Nephron progenitor cell (in vitro differentiated cells): ENCODE results near the gene CAMK1D.

ENCODE experiments used
- DNase-seq: peaks from one replicate; pipeline ENCODE4 v3.0.0; 2021
- H3K27ac Mint-ChIP-seq: 2 replicates; pipeline ENCODE4 v1.8.0; 2021; ENCODE audit warnings: mild to moderate bottlenecking, moderate library complexity, mixed read lengths
- H3K27me3 Mint-ChIP-seq: 2 replicates; pipeline ENCODE4 v1.8.0; 2021; ENCODE audit warnings: mild to moderate bottlenecking, low read depth, mixed read lengths; ENCODE audit not compliant: poor library complexity
- H3K36me3 Mint-ChIP-seq: 2 replicates; pipeline ENCODE4 v1.8.0; 2021; ENCODE audit warnings: low read depth, mixed read lengths
- H3K4me1 Mint-ChIP-seq: 2 replicates; pipeline ENCODE4 v1.8.0; 2021; ENCODE audit warnings: mixed read lengths
- H3K4me3 Mint-ChIP-seq: 2 replicates; pipeline ENCODE4 v1.8.0; 2021; ENCODE audit warnings: mild to moderate bottlenecking, moderate library complexity, mixed read lengths
- H3K9me3 Mint-ChIP-seq: 2 replicates; pipeline ENCODE4 v1.8.0; 2021; ENCODE audit warnings: mild to moderate bottlenecking, moderate library complexity, mixed read lengths
- TF ChIP-seq, protein P1 (sequence below): fragments of 200-600 bp; sonication (generic); IDR thresholded peaks from 2 replicates; pipeline ENCODE4 v1.5.0; 2021; ENCODE audit warnings: antibody characterized with exemption

Gene CAMK1D

DNA sequence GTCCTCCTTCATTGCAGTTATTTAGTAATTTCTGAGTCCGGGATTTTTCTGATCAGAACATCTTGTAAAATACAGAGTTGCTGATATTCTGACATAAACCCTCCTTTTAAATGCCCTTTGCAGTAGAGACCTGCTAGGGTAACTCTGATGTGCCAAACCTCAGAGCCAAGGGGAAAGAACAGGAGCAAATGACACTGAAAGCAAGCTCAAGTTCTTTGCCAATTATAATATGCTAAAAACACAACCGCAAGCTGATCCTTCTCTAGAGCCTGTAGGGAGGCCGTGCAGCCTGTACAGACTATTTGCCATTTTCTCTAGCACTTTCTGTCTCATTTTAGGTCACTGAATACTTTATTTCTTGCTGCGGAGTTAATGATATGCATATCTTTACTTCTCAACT is 240.4 kb downstream of the CAMK1D start:
- Mint-ChIP-seq H3K36me3 (no peaks in the 10 kb centered on the region), H3K4me1 (no peaks in the 10 kb centered on the region), H3K27me3 (peaks cover 21% of the 10 kb centered on the region), H3K27ac (no peak overlapping the region), H3K9me3 (peaks cover 7% of the 10 kb centered on the region), H3K4me3 (no peak overlapping the region)
- DNase-seq, result no peak
- TF ChIP-seq, protein P1, sequence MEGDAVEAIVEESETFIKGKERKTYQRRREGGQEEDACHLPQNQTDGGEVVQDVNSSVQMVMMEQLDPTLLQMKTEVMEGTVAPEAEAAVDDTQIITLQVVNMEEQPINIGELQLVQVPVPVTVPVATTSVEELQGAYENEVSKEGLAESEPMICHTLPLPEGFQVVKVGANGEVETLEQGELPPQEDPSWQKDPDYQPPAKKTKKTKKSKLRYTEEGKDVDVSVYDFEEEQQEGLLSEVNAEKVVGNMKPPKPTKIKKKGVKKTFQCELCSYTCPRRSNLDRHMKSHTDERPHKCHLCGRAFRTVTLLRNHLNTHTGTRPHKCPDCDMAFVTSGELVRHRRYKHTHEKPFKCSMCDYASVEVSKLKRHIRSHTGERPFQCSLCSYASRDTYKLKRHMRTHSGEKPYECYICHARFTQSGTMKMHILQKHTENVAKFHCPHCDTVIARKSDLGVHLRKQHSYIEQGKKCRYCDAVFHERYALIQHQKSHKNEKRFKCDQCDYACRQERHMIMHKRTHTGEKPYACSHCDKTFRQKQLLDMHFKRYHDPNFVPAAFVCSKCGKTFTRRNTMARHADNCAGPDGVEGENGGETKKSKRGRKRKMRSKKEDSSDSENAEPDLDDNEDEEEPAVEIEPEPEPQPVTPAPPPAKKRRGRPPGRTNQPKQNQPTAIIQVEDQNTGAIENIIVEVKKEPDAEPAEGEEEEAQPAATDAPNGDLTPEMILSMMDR, result no peak

- Mint-ChIP-seq H3K27me3 (peaks cover 28% of the 10 kb centered on the region), H3K27ac (no peak overlapping the region), H3K9me3 (peaks cover 16% of the 10 kb centered on the region), H3K4me3 (no peak overlapping the region), H3K4me1 (no peaks in the 10 kb centered on the region), H3K36me3 (no peaks in the 10 kb centered on the region)
- DNase-seq, result no peak
- TF ChIP-seq, protein P1, result no peak
These were observed 241.6 kb downstream of the CAMK1D start for GRCh38 chr10:12590675-12591659.

DNA sequence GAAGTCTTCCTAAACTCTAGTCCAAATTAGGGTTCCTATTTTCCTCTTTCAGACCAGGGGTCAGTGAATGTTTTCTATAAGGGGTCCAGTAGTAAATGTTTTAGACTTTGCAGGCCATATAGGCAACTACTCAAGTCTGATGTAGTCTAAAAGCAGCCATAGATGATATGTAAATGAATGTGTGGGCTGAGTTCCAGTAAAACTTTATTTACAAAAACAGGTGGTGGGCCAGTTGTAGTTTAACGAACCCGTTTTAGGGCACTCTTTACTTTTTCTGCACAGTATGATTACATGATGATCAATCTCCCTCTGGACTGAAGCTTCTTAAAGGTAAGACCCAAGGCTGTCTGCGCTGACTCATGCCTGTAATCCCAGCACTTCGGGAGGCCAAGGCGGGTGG is 243.6 kb downstream of the CAMK1D start:
- Mint-ChIP-seq H3K36me3 (no peaks in the 10 kb centered on the region), H3K27me3 (peaks cover 24% of the 10 kb centered on the region), H3K27ac (no peak overlapping the region), H3K4me3 (no peak overlapping the region), H3K4me1 (peaks cover 6% of the 10 kb centered on the region), H3K9me3 (peaks cover 26% of the 10 kb centered on the region)
- DNase-seq, result no peak
- TF ChIP-seq, protein P1, result no peak

DNA sequence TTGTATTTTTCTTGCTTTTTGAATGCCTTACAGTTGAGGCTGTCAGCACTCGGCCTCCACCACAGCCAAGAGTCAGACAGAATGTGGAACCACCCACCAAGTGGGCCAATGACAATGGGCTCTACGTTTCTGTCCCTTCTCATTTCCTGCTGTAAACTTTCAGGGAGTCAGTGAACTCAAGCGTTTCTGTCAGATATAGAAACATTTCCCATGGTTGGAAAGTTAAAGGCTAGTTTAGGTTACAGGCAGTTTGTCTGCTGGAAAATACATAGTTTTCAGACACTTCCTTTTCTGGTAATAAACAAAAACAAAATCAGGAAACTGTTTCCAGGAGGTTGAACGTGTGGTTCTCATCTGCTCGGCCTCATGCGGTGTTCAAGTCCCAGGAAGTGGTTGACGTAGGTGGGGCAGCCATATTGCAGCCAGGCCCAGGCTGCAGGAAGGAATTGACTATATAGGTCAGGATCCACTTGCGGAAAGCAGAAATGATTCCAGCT is 245.1 kb downstream of the CAMK1D start:
- peaks cover 8% of the 10 kb centered on the region for H3K36me3 Mint-ChIP-seq
- TF ChIP-seq, protein P1, result no peak

GRCh38 chr10:12595936-12596576 is 246.7 kb downstream of the CAMK1D start:
- TF ChIP-seq, protein P1, result no peak
- Mint-ChIP-seq H3K9me3 (peaks cover 52% of the 10 kb centered on the region), H3K4me3 (no peak overlapping the region), H3K27ac (no peak overlapping the region), H3K36me3 (peaks cover 12% of the 10 kb centered on the region), H3K4me1 (peaks cover 6% of the 10 kb centered on the region), H3K27me3 (peaks cover 26% of the 10 kb centered on the region)
- DNase-seq, result no peak

More for the DNA sequence above, 245.1 kb downstream of the CAMK1D start:
- Mint-ChIP-seq H3K27me3 (peaks cover 25% of the 10 kb centered on the region), H3K9me3 (peaks cover 38% of the 10 kb centered on the region), H3K27ac (no peak overlapping the region), H3K4me3 (no peak overlapping the region), H3K4me1 (peaks cover 6% of the 10 kb centered on the region)
- no peak for DNase-seq
